ENCODE results near the gene DHRS13.

DNA sequence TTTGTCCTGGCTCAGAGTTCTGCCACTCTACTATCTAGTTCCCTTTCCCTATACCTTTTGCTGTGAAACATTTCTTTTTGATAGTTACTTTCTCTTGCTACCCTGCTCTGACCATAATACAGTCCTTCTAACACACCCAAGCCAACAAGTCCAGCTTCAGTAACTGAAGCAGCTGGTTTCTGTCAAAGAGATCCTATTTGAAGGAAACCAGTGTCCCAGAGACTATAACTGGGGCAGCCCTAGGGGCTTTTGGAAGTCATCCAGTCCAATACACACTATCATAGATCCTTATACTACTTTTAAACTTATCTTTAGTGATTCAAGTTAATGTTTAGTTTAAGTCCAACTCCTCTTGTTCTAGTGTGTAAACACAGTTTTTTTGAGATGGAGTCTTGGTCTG lies 17.3 kb upstream of the DHRS13 start:
- TF ChIP-seq, protein P1, sequence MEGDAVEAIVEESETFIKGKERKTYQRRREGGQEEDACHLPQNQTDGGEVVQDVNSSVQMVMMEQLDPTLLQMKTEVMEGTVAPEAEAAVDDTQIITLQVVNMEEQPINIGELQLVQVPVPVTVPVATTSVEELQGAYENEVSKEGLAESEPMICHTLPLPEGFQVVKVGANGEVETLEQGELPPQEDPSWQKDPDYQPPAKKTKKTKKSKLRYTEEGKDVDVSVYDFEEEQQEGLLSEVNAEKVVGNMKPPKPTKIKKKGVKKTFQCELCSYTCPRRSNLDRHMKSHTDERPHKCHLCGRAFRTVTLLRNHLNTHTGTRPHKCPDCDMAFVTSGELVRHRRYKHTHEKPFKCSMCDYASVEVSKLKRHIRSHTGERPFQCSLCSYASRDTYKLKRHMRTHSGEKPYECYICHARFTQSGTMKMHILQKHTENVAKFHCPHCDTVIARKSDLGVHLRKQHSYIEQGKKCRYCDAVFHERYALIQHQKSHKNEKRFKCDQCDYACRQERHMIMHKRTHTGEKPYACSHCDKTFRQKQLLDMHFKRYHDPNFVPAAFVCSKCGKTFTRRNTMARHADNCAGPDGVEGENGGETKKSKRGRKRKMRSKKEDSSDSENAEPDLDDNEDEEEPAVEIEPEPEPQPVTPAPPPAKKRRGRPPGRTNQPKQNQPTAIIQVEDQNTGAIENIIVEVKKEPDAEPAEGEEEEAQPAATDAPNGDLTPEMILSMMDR (conservative IDR thresholded peaks at IDR 0.05 in 1 of 2, IDR thresholded peaks at IDR 0.05 in 1 of 2; ENCODE audit: low read depth in 1 of 2, low read length in 2 of 2), result no peak
- TF ChIP-seq EZH2 (IDR thresholded peaks at IDR 0.05; ENCODE audit: low read length, missing control alignments), result no peak

Measured in fibroblast of lung (primary cell).